ENCODE measurements around the gene ZNF345.

The ZNF345 gene

GRCh38 chr19:36918090-36918489 is 67.4 kb downstream of the ZNF345 start:
- DNase-seq = no peak
